GM18868 (cell line): ENCODE measurements around the gene NPDC1.
A peak's percentile ranks its signal among the peaks of the same experiment; 100 is the strongest.

Source experiments
- ATAC-seq: cut with Tn5 transposase; IDR thresholded peaks from one replicate; pipeline ENCODE4 v1.9.1; 2021; ENCODE audit warnings: mild to moderate bottlenecking, moderate library complexity; ENCODE audit not compliant: unreplicated experiment

The NPDC1 gene, protein sequence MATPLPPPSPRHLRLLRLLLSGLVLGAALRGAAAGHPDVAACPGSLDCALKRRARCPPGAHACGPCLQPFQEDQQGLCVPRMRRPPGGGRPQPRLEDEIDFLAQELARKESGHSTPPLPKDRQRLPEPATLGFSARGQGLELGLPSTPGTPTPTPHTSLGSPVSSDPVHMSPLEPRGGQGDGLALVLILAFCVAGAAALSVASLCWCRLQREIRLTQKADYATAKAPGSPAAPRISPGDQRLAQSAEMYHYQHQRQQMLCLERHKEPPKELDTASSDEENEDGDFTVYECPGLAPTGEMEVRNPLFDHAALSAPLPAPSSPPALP

DNA sequence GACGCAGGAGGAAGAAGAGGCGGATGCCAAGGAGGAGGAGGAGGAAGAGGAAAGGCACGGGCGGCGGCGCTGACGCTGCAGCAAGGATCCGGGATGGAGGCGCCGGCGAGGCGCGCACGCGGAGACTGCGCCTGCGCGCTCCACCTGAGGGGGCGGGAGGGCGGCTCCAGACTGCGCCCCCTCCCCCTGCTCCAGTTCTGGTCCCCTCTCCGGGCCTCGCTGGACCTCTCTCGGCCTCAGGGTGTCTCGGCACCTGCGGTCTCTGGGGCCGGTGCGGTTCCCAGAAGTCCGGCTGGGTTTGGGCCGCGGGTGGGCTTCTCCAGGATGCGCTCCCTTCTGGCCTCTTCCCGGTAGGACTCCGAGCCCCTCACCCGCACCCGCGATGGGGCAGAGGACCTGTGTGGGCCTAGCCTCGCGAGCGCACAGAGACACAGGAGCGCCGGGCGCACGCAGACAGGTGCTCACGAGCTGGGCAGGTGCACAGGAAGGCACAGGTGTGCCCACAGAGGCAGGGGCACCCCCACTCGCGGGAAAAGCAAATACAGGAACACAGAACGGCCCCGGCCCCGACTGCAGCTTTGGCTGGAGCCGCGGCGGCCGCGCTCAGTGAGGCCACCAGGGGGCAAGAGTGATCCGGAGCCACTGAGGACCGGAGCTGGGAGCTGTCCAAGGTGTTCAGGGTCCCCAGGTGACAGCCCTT lies at the start of gene NPDC1:
Gene NPDC1, minus strand, starts transcription at position 90 of the 700 bp plus-strand sequence. CDS start 188 bp downstream, outside the sequence.
- no peak for ATAC-seq

DNA sequence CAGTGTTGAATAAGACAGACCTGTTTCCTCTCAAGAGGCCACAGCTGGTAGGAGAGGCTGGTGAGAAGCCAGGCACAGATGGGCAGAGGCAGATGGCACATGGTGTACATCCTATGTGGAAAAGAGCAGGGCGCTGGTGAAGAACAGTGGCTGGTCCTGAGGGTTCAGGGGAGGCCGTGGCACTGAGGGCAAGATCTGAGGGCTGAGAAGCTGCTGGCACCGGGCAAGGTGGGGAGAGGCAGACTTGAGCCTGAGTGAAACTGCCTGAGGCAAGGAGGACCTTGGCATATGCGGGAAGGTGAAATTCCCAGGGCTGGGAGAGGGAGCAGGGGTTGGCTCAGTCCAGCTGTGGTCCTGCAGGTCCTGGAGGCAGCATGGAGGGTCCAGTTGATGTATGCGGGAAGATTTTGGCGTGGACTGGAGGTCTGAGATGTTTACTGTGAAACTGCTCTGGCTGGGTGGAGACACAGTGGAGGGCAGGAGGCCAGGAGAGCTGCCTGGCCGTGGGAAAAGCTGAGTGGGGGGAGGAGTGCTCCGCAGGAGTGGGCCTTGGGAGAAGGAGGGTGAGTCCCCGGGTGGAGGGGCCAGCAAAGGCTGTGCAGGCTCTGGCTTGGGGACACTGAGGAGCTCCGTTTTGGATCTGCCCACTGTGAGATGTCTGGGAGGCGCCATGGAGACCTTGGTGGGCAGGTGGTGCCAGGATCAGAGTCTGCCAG lies 43.4 kb upstream of the NPDC1 start:
- ATAC-seq = no peak

DNA sequence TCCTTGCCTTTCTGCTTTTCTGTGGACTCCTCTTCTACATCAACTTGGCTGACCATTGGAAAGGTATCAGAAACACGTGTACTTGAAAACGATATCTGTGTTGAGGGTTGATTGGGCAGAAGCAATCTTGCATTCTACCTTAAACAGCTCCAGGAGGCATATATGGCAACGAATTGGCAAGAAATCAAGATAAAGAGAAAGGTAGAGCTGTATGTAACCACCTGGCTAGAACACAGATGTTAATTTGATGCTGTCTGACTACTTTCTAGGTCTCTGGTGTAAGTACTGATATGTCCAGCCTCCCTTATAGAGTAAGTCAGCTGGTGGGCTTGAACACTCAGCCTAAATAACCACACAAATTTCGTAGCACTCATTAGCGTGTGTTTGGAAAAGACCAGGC lies 42.1 kb upstream of the NPDC1 start:
- ATAC-seq = no peak

DNA sequence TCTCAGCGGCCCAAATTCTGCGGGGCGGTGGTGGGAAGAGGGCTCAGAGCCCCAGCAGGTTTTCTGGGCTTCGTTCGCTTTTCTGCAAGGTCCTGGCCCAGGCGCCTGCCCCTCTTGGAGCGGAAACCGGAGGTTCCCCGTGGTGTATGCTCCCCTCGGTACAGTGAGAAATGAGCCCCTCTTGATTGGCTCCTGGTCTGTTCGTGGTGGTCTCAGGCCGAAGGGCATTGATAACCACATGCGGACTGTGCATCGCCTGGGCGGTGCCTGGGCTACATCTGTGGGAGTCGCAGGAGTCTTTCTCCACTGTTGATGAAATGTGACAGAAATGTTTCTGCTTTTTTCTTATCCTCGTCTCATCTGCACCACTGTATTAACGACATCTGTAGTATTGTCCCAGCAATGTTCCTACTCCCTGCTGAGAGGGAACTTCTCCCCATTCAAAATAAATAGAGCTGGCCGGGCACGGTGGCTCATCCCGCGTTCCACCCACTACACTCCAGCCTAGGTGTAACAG lies 41.5 kb upstream of the NPDC1 start:
- no peak for ATAC-seq

DNA sequence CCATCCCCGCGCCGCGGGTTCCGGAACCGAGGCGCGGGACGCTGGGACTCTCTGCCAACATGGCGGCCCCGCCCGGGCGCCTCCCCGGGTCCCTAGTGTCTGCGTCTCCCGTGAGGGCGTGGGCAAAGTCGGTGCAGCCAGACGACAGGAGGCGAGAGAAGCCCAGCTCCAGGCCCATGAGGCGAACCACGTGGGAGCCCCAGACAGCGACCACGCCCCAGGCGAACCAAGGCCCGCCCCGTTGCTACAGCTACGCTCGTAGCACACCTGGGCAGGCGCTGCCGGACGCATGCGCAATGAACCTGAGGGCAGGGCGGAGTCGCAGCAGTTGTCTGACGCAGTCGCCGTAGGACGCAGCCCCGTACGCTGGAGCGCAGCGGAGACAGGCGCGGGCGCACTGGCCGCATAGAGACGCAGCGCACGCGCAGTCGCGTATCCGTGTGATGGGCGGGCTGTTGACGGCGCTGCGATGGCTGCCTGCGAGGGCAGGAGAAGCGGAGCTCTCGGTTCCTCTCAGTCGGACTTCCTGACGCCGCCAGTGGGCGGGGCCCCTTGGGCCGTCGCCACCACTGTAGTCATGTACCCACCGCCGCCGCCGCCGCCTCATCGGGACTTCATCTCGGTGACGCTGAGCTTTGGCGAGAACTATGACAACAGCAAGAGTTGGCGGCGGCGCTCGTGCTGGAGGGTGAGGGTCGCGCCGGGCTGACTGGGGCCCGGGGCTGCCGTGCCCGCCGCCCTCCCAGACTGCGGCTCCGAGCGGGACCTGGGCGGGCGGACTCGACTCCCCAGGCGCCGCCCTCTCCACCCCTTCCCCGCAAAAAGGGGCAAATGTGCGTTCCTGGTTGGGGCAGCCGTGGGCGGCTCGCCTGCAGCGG lies 40.8 kb upstream of the NPDC1 start, which contains the start of gene MAN1B1:
Gene MAN1B1, plus strand, starts transcription at position 455 of the 878 bp plus-strand sequence. Its CDS starts 15 bp downstream, at position 470.
- peak; percentile 72 for ATAC-seq

DNA sequence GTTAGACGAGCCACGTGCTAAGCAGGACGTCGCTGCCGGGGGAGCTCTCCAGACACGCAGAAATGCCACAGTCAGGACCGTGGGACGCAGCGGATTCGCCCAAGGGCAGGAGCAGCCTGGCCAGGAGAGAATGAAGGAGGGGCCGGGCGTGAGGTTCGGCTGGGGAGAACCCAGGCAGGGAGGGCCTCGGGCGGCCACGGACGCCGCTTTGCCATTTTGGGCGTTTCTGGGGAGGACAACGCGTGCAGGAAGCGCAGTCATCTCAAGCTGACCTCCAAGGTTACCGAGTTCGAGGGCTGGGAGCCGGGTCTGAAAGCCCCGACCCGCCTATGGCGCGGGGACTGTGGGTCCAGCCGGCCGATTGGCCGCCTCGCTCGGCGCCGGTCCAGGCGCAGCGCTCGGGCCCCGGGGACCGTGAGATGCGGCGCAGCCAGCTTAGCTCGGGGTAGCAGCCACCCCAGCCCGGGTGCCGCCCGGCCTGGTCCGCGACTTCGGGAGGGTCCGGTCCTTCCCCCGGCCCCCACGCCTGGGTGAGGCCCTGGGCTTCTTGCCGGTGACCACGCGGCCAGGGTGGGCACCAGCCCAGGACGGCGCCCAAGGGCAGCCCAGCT lies 40.0 kb upstream of the NPDC1 start:
- no peak for ATAC-seq

DNA sequence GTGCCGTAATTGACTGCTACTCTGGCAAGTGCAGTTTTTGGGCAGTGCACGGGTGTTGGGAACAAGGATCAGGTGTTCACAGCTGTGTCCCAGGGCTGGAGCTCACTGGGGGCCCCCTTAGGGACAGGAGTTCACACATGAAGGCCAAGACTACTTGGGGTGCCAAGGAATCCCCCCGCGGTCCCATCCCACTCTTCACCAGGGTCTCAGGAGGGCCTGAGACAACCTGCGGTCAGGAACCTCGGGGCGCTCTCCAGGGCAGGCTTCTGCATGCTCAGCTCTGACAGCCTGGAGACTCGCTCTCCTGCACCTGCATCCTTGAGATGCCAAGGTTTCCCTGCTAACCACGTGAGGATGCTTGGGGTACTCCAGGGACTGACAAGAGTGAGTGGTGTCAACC lies 38.5 kb upstream of the NPDC1 start:
- ATAC-seq = no peak

DNA sequence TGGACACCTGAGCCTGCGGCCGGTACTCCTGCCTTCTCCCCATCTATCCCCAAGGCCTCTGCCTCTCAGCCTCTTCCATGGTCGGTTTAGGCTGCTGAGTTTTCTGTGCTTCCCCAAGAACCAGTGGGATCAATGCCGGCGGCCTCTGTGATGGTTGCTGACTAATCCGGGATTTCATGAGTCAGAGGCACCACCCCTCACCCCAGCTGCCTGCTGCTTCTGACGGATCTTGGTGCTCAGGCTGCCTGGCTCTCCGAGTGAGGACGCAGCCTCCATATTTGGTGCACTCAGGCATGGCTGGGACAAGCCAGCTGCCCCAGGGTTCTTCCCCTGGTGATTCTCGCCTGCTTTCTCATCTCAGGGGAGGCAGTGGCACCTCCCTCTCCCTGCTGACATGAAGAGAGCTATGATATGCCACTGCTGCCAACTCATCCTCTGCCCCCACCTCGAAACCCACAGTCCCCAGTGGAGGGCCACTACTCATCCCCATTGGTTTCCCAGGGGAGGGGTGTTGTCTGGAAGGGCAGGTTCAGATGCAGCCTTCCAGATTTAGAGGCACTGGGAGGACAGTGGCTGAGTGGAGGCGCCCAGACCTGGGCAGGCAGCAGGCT lies 37.5 kb upstream of the NPDC1 start:
- peak; percentile 28 for ATAC-seq

DNA sequence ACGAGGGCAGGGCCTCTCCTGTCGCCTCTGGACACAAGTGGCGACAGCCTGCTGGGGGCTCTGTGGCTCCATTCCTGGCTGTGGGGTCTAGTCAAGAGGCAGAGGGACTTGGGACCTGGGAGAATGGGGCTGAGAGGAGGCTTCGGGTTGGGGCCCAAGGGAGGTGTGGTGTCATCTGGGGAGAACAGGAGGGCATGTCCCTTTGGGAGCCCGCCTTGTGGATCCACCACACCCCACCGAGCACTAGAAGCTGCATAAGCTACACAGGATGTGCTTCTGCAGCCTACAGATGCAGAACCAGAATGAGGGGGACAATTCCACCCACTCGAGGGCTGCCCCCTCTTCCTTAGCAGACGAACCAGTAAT lies 36.9 kb upstream of the NPDC1 start:
- ATAC-seq = no peak

DNA sequence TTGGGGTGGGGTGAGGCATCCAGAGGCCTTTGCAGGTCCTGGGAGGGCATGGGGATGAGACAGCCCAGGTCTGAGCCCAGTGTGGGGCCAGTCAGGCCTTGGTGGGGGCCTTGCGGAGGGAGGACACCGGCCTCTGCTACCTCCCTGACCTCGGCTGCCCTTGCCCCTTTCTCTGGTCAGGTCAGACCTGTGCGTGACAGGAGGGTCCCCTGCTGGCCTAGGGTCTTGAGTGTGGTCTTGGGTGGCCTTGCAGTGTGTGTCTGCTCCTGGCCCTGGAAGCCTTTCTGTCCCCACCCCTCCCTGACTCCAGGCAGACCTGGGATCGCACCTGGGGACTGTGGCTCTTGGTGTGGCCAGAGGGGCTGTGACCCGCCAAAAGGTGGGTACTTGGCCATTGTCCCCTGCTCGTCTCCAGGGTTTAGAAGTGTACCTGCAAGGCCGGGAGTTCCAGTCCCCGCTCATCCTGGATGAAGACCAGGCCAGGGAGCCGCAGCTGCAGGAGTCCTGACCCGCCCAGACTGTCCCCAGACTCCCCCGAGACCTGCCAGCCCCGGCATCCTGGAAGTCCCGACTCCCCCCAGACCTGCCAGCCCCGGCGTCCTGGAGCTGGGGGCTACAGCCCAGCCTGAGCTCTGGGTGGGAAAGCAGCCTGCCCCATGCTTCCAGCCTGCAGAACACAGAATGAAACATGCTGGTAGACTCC lies 36.4 kb upstream of the NPDC1 start:
- ATAC-seq = no peak

DNA sequence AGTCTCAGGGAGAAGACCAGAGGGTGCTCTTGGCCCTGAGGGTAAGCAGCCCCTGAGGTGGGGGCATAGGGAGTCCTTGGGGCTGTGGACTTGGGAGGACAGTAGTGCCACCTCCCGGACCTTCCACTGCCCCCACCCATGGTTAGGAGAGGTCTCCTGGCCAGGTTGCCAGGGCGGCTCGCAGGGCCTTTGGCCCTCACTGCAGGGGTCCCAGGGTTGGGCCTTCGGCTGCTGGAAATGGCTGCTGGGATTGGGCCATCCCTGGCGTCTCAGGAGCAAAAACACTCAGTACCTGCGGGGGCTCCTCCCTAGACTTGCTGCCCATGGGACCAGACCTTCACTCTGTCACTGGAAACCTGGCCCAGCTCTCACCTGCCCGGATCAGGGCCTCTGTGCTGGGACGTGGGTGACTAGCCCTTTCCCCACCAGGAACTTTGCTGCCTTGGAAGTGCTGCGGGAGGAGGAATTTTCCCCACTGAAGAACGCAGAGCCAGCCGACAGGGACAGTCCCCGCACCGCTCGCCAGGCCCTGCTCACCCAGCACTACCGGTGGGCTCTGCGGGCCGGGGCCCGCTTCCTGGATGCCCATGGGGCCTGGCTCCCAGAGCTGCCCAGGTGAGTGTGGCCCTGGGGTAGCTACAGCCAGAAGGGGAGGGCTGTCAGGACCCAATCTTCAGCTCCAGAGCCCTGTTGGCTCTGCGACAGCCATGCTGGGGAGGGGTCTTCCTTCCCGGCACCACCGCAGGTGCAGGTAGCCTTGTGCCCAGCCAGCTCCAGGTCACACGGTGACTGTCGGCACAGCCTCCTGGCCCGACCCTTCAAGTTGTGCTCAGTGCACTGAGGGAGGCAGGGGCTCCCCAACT lies 34.5 kb upstream of the NPDC1 start:
- no peak for ATAC-seq

DNA sequence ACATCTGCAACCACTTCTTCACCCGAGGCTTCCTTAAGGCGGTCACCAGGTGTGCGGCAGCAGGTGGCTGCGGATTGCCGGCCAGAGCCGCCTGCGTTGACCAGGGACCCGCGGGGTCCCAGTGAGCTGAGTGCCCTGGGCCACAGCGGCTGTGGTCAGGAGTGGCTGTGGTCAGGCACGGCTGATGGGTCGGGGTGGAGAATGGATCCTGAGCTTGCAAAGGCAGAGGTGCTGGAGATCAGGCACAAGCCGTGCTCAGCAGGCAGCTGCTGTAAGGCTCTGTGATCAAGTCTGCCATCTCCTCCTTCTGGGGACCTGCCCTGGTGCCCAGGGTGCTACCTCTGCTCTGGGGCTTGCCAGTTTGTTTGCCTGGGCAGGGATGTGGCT lies 33.4 kb upstream of the NPDC1 start:
- ATAC-seq = no peak

DNA sequence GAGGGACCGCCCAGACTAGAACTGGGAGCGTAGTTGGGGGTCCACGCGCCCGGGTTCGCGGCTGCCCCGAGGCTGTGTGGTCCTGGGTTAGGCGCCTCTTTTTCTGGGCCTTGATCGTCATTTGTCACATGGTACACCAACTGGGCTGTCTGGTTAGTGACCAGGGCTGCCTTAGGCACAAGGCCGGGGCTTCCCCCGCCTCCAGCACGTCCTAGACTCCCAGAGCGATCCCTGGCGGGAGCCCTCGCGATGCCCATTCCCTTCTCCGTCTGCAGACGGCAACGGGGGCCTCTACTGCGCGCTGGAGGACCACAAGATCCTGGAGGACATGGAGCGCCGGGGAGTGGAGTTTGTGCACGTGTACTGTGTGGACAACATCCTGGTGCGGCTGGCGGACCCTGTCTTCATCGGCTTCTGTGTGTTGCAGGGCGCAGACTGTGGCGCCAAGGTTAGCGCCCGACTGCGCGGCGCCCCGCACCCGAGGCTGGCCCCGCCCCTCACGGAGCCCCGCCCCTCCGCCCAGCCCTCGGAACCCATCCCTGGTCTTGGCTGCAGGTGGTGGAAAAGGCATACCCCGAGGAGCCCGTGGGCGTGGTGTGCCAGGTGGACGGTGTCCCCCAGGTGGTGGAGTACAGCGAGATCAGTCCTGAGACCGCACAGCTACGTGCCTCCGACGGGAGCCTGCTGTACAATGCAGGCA lies 32.9 kb upstream of the NPDC1 start:
- no peak for ATAC-seq

DNA sequence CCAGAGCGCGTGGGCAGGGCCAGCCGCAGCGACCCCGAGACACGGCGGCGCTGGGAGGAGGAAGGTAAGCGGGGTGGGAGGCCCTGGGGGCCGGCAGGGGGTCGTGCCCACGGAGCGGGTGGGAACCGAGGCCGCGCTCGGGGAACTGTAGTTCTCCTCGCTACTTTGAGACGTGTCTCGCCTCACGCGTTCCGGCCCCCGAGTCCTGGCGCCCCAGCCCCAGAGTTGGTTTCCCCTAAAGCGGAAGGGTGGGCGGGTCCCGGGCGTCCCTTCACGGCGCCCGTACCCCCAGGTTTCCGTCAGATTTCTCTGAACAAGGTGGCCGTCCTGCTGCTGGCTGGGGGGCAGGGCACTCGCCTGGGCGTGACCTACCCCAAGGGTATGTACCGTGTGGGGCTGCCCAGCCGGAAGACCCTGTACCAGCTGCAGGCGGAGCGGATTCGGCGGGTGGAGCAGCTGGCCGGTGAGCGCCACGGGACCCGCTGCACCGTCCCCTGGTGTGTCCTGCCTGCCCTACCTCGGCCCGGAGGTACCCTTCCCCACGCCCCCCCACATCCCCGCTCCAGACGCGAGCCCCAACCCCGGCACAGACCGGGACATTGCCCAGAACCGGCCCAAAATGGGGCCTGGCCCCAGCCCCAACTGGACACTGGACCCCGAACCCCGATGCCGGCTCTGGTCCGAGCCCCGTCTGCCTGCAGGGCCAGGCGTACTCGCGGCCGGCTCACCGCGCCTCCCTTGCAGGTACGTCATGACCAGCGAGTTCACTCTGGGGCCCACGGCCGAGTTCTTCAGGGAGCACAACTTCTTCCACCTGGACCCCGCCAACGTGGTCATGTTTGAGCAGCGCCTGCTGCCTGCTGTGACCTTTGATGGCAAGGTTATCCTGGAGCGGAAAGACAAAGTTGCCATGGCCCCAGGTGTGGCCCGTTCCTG lies 32.0 kb upstream of the NPDC1 start:
- no peak for ATAC-seq

DNA sequence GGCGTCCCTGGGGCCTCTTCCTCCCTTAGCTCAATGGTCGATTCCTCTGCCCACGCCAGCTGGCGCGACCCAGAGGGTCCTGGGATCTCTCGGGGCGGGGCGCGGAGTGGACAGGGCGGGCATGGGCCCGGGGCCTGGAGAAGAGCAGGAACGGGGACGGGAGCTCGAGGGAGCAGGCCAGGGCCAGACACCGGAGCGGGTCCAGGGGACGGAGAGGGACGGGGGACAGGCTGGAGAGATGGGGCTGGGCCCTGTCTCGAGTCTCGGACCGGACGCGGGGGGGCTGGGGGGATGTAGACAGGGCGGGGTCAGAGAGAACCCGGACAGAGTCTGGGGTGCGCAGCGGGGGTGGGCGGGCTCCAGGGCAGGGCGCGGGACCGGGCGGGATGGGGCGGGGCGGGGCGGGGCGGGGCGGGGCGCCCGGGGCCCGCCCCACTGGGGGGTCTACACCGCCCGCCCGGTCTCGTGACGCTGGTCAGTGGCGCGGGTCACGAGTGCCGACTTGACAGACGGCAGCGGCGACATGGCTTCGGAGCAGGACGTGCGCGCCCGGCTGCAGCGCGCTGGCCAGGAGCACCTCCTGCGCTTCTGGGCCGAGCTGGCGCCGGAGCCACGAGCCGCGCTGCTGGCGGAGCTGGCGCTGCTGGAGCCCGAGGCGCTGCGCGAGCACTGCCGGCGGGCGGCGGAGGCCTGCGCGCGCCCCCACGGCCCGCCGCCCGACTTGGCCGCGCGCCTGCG lies 31.2 kb upstream of the NPDC1 start, which contains the start of gene UAP1L1:
Gene UAP1L1, plus strand, starts transcription at position 508 of the 738 bp plus-strand sequence. Its CDS starts 16 bp downstream, at position 524.
- peak; percentile 67 for ATAC-seq

DNA sequence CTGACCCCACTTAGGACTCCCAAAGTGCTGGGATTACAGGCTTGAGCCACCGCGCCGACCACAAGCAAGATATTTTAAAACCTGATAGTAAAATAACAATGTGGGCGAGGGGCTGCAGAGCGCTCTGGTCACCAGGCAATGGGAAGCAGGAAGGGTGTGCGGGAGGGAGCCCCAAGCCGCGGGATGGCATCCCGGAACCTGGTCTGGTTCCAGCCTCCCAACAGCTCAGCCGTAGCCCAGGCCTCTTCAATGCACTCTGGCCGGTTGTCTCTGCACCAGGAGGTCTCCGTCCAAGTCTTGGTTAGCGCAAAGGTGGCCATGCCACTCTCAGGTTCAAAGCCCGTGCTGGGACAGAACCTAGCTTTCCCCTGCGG lies 30.6 kb upstream of the NPDC1 start:
- no peak for ATAC-seq
